ENCODE results near the gene COLGALT1. TPM values are rescaled to one million over a fixed set of nuclear protein-coding genes. Genes with fewer than 3 reads are reported as not detected.
A peak's percentile ranks its signal among the peaks of the same experiment; 100 is the strongest.
"Not testable (repeated sequence)": the region's sequence is repeated elsewhere in the genome, so short reads cannot be mapped to it uniquely, and the experiment has no call there.

COLGALT1 gene
- total RNA-seq, 2 donors from 2014 or later, result 48.3 to 53.3 TPM

DNA sequence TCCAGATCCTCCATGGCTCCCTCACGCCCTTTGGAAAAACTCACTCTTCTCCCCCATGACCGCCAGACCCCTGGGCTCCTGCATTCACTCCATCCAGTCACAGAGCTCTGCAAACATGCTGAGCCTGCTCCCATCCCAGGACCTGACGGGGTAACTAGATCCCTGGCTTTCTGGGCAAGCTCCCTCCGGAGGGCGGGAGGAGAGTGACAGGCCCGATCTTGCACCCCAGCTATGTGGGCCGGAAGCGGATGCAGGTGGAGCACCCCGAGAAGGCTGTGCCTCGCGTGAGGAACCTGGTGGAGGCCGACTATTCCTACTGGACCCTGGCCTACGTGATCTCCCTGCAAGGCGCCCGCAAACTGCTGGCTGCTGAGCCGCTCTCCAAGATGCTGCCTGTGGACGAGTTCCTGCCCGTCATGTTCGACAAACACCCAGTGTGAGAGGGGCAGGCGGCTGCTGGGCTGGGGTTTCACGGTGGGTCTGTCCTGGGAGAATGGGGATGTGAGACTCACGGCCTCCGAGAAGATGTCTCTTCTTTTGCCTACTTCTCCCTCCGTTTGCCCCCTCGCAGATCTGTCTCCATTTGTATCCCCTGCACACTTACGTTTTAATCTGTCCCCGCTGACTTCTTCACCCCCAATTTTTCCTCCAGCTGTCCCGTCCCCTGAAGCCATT, 25.2 kb downstream of the COLGALT1 start:
- DNase-seq, result no peak
- intact Hi-C loops (cut with DNase I, micrococcal nuclease), result no loop called here
- no peak for ATAC-seq

GRCh38 chr19:17581211-17581874, 25.9 kb downstream of the COLGALT1 start:
- DNase-seq (no peak), ATAC-seq (no peak)
- intact Hi-C loops (cut with DNase I, micrococcal nuclease), result no loop called here

DNA sequence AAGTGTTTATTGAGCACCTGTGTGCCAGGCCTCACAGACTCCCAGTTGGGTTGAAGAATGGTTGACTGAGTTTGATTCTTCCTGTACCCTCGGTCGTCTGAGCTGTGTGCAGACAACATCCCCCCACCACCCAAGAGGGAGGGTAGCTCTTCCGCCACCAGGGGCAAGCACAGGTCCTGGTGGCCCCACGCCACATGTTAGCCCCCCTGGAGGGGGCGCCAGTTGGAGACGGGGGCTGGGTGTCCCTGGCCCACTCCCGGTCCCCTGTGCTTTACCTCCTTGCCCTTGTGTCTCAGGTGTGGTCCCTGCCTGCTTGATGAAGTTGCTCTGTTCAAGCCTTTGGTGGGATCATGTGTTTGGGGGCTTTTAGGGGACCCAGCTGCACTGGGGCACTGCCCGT, 27.2 kb downstream of the COLGALT1 start:
- intact Hi-C loops (cut with DNase I, micrococcal nuclease), result no loop called here
- DNase-seq, result no peak

DNA sequence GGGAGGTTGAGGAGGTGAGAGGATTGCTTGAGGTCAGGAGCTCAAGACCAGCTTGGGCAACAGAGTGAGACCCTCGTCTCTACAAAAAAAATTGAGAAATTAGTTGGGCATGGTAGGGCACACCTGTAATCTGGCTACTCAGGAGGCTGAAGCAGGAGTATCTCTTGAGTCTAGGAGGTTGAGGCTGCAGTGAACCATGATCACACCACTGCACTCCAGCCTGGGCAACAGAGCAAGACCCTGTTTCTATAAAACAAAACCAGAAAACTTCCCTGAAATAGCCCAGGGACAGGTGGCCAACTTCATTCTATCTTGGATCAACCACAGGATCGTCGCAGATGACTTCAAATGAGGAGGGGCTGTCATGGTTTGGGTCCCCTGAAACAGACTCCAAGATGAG, 28.7 kb downstream of the COLGALT1 start:
- DNase-seq (no peak), ATAC-seq (no peak)
- intact Hi-C loops (cut with DNase I, micrococcal nuclease), result no loop called here

More for the DNA sequence above, 27.2 kb downstream of the COLGALT1 start:
- no peak for ATAC-seq

- ATAC-seq; DNase-seq; intact Hi-C loops (cut with DNase I, micrococcal nuclease): not testable (repeated sequence)
These were observed 29.9 kb downstream of the COLGALT1 start for GRCh38 chr19:17585395-17585794.

DNA sequence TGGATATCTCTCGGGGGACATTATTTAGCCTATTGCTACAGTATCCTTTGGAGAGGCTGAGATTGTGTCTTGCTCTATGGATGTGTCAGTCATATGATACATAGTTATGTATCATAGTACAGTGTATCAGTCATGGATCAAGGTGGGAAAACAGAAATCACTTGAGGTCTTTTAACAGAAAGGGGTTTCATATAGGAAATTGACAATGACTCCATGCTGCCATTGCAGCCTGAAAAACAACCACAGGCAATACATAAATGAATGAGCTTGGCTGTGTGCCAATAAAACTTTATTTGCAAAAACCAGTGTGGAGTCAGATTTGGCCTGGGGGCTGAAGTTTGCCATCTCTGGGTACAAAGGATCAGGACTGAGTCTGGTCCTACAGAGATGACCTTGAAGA, 35.4 kb downstream of the COLGALT1 start:
- no peak for DNase-seq
- ATAC-seq, result no peak
- intact Hi-C loops (cut with DNase I, micrococcal nuclease), result no loop called here

DNA sequence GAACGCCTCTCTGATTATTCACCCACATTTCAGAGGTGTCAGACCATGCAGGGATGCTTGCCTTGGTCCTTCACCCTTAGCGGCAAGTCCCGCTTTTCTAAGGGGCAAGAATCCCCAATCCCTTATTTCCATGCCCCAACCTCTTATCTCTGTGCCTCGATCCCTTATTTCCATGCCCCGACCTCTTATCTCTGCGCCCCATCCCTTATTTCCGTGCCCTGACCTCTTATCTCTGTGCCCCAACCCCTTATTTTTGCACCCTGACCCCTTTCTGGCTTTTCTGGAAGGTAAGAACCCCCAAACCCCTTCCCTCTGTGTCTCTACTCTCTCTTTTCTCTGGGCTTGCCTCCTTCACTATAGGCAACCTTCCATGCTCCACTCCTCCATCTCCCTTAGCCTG, 38.8 kb downstream of the COLGALT1 start:
- DNase-seq; intact Hi-C loops (cut with DNase I, micrococcal nuclease); ATAC-seq: not testable (repeated sequence)

DNA sequence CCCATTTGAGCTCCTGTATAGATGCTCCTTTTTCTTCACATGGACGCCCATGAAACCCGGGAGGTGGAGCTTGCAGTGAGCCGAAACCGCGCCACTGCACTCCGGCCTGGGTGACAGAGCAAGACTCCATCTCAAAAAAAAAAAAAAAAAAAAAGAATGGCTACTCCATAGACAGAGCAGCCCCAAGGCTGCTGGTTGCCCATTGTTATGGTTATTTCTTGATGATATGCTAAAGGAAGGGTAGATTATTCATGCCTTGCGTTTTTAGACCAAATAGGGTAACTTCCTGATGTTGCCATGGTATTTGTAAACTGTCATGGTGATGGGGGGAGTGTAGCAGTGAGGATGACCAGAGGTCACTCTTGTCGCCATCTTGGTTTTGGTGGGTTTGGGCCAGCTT, 42.6 kb downstream of the COLGALT1 start:
- DNase-seq; intact Hi-C loops (cut with DNase I, micrococcal nuclease); ATAC-seq: not testable (repeated sequence)

DNA sequence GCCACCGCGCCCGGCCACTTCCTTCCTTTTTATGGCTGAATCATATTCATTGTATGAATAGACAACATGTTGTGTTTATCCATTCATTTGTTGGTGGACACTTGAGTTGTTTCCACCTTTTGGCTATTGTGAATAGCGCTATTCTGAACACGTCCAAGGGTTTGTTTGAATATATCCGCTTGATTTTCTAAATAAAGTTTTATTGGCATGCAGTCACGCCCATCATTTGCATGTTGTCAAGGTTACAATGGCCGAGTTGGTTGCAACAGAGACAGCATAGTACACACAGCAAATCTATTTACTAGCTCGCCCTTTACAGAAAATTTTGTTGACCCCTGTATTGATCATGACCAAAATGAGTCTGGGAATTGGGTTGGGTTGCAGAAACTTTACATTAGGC, 43.5 kb downstream of the COLGALT1 start:
- ATAC-seq (no peak), DNase-seq (no peak)

DNA sequence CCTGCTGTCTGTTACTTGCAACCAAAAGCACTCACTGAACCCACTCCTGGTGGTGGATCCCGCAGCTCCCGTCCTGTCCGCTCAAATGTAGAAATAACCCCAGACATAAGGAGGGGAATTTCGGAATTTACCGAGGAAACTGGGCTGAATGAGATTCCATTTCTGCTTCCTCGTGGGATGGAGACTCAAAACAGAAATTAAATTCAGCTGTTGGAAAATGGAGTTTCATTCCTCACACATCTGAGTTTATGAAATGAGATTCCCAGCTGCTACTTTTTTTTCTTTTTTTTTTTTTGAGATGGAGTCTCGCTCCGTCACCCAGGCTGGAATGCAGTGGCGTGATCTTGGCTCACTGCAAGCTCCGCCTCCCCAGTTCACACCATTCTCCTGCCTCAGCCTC, 44.3 kb downstream of the COLGALT1 start:
- DNase-seq, result no peak
- ATAC-seq, result no peak

More for the DNA sequence above, 43.5 kb downstream of the COLGALT1 start:
- intact Hi-C loops (cut with DNase I, micrococcal nuclease), result no loop called here

GRCh38 chr19:17601683-17602082, 46.2 kb downstream of the COLGALT1 start:
- no peak for ATAC-seq
- intact Hi-C loops (cut with DNase I, micrococcal nuclease), result no loop called here
- DNase-seq, result no peak

More for the DNA sequence above, 44.3 kb downstream of the COLGALT1 start:
- intact Hi-C loops (cut with DNase I, micrococcal nuclease), result no loop called here

DNA sequence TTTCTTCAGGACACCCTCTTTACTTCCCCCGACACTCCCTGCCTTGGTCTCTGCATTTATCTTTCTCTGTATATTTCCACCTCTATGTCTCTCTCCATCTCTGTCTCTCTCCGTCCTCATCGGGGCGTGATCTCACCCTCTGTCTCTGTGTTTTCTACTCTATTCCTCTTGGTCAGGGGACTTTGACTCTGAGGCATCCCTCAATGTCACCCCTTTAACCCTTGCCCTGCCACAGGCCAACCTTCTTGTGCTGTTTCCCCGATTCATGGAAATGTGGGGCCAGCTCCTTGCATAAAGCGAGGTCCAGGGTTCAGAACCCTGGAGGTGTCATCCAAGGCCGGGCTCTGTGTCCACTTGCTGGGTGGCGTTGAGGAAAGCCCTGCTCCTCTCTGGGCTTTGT, 46.8 kb downstream of the COLGALT1 start:
- DNase-seq, result no peak
- no peak for ATAC-seq
- intact Hi-C loops (cut with DNase I, micrococcal nuclease), result no loop called here

GRCh38 chr19:17602872-17603510, 47.5 kb downstream of the COLGALT1 start:
- ATAC-seq, result no peak
- intact Hi-C loops (cut with DNase I, micrococcal nuclease), result no loop called here

GRCh38 chr19:17604372-17605025, 49.0 kb downstream of the COLGALT1 start:
- ATAC-seq (no peak), DNase-seq (no peak)
- intact Hi-C loops (cut with DNase I, micrococcal nuclease), result no loop called here

More at GRCh38 chr19:17602872-17603510, 47.5 kb downstream of the COLGALT1 start:
- DNase-seq, result no peak

GRCh38 chr19:17605117-17605516, 49.7 kb downstream of the COLGALT1 start:
- ATAC-seq (no peak), DNase-seq (no peak)
- intact Hi-C loops (cut with DNase I, micrococcal nuclease), result no loop called here

DNA sequence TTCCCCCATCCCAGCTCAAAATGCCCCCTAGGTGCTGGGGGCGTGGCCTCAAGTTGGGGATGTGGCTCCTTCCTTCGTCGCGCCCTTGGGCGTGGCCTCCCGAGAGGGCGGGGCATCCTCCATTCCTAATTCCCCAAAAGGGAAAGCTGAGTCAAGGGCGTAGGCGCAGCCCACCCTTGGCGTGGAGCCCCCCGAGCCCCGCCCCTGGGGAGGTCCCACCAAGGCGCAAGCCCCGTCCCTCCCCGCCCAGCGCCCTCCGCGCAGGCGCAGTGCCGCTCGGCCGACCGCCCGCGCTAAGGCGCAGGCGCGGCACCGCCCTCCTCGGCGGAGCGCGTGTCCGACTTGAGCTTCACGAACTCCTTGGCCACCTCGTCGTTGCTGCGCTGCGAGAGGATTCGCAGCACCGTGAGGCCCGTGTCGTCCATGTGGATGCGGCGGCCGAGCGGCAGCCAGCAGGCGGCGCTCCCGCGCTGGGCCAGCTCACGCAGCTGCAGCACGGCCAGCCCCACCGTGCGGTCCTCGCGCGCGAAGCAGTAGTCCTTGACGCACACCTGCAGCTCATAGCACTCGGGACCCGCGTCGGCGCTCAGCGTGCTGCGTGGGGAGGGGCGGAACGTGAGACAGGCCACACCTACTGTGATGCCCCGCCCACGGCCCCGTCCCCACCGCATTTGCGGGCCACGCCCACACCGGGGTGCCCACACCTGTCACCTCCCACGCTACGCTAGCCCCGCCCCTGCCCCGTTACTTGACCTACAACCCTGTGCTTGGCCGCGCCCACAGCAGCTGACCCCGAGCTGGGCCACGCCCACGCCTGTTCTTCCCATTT, 50.5 kb downstream of the COLGALT1 start:
- peak; percentile 67 to 80 for DNase-seq
- intact Hi-C loops (cut with DNase I, micrococcal nuclease), result no loop called here
- peak; percentile 84 for ATAC-seq

DNA sequence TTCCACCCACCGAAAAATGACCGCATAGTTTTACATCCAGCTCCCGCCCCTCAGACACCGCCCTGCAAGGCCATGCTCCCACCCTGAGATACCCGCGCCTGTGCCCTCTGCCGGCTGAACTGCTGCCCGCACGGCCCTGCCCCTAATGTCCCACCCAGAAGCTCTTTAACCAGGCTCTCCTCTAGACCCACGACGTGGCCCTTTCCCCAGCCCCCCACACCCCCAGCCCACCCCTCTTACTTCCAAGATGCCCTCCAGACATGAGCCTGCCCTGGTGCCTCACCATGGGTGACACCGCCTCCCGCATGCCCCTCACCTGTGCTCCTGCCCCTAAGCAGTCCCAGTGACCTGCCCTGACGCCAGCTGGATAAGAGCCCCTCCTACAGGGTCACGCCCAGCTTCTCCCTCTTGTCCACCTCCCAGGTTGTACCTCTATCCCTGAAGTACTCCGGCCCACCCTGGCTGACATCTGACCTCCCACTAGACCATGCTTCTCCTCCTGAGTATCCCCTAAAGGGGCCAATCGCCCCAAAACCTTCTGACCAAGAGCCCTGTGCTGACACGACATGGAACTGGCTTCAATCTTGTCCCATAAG, 51.2 kb downstream of the COLGALT1 start:
- ATAC-seq (no peak), DNase-seq (no peak)
- intact Hi-C loops (cut with DNase I, micrococcal nuclease), result no loop called here

GRCh38 chr19:17607936-17608335, 52.5 kb downstream of the COLGALT1 start:
- ATAC-seq (no peak), DNase-seq (no peak)
- intact Hi-C loops (cut with DNase I, micrococcal nuclease), result no loop called here
